Measurements from ENCODE around the gene GABRB3.
"Not testable (repeated sequence)": the region's sequence is repeated elsewhere in the genome, so short reads cannot be mapped to it uniquely, and the experiment has no call there.

GABRB3 gene

DNA sequence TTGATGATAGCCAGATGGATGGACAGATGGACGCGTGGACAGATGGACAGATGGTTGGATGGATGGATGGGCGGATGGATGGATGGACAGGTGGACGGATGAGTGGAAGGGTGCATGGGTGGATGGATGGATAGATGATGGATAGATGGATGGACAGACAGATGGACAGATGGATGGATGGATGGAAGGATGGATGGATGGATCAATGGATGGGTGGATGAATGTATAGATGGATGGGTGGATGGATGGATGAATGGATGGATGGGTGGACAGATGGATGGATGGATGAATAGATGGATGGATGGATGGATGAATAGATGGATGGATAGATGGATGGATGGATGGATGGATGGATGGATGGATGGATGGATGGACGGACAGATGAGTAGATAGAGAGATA is 40.9 kb downstream of the GABRB3 start:
- DNase-seq, result no peak

DNA sequence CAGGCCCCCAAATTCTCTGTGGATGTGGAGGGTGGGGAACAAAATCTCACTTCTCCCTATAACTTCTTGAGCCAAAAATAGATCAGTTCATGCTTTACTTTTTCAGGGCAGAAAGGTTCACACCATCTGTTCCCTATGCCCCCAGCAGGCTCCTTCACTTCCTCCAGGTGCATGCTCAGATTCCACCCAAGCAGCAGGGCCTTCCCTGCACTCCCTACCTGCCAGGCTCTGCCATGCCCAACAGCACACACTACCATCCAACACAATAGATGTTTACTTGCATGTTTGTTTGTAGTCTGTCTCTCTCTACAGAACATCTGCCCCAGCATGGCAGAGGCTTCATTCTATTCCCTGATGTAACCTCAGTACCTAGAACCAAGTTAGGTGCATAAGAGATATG is 43.3 kb downstream of the GABRB3 start:
- DNase-seq, result no peak

DNA sequence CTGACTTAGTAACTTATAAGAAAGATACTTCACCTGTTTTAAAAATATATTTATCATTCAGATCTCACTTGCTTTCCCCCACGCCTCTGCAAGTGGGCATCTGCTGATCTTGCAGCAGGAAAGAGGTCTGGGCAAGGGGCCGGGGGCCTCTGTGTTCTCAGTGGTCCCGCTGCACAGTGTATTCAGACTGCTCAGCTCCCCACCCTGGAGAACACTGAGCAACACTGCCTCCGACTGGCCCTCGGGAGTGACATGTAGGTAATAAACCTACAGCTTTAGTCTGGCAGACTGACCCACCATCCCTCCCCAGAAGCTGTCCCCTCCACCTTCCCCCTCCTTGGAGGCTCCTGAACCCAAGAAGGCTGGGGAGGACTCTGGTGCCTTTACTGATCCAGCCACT is 43.8 kb downstream of the GABRB3 start:
- no peak for DNase-seq

DNA sequence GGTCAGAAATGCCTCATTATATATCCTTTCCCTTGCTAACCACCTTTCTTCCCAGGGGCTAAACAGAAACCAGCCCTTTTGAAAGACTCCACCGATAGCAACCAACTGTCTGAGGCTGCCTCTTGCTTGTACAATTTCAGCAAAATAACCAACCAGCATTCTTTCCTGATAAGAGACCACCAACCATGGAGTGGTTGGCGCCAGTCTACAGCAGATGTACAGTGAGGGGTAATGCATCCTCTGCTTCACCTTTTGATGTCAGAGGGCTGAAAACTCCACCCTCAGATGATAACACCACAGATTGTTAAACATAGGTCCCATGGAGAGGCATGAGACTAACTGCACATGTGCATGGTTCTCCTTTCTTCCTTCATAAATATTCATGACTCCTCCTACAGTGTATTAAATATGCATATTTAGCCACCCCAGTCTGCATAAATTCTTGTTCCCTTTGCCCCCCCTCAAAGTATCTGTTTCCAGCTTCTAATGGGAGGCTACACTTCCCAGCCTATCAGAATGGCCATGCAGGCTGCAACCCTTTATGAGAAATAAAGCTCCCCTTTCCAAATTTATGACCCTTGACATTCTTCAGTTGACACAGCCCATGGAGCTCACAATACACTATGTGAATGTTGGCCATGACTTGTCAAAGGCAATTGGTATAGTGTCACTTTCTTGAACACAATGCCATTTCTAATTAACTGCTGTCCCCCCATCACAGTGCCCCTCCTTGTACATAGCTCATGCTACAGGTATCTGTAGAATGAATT is 48.3 kb downstream of the GABRB3 start:
- no peak for DNase-seq

DNA sequence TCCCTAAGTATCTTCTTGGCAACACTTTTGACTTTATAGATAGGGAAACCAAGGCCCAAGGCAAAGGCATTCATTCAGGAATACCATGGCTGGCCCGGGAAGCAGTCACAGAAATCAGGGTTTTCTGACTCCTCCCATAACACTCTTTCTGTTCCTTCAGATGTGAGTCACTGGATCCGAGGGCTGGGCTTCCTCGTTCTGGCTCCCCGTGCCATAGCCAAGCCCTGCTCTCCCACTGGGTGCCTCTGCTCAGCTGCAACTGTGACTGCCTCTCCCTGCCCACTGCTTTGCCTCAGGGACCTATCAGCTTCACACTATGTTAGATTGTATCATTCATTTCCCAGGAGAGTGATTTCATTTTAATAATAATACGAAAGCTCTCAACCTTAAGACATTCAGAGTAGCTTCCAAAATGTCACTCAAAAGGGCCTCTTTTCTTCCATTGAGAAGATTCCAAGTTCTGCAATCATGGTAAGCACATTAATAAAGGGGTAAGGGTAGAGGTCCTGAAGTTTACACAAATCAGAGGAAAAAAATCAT is 50.2 kb downstream of the GABRB3 start:
- no peak for DNase-seq

DNA sequence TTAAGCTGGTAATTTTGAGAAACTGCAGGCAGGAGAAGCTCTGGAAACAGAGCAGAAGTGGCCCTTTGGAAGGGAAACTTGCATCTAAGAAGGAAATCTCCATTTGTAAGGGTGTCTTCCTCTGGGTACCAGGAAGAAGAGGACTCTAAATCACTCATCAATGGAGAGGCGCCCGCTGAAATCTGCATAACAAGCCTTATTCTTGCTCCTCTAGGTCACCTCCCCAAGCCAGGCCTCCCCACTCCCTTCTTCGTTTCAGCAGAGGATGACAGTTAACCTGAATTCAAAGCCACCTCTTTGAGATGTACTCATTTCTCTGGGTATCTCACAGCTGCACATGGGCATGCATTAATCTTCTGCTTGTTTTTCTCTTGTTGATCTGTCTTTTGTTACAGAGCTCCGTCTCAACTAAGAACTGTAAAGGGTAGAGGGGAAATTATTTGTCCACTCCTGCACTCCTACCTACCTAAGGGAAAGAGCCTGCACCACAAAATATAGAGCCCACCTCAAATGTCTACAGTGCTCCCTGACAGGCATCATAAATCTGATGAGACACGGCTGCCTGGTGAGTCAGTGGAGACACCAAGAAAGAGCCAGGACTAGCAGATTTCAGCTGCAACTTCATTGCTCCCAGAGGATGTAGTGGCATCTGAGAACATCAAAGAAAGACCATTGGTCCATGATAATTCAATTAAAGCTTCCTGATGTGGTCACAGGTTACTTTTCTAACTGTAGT is 51.5 kb downstream of the GABRB3 start:
- no peak for DNase-seq

DNA sequence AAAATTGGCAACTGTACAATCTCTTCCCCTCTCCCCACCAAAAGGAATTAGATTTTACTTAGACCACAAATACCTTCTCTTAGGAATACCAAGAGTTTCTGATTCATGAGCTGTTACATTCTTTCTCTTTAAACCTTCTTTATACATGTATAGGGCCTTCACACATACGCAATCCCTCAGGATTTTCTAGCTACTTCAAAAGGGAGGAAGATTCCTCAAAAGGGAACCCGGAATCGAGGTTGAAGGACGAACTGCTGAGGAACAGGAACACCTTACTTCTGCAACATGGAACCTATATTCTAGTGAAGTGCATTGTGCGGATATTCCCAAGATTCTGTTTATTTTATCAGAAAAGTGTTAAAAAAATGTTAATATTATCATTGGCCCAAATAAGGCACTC is 52.3 kb downstream of the GABRB3 start:
- no peak for DNase-seq

DNA sequence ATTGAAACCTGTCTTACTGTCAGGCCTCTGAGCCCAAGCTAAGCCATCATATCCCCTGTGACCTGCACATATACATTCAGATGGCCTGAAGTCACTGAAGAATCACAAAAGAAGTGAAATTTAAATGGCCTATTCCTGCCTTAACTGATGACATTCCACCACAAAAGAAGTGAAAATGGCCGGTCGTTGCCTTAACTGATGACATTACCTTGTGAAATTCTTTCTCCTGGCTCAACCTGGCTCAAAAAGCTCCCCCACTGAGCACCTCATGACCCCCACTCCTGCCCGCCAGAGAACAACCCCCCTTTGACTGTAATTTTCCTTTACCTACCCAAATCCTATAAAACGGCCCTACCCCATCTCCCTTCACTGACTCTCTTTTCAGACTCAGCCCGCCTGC is 53.0 kb downstream of the GABRB3 start:
- DNase-seq, result not testable (repeated sequence)

DNA sequence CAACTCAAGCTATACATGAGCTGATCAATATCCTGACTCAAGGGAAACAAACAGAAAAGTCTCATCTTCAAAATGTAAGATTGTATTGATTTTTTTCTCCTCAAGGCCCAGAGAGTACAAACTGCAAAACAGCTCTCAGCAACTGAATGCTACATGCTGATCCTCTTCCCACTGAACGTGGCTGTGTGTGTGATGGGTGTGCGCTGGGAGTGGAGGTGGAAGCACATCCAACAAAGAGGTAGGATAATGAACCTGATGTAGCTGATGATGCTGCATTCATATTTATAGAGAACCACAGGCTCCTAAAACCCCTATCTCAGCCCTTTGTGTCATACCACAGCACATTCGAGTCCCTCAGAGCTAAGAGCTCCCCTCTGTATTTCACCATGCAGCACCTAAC is 56.8 kb downstream of the GABRB3 start:
- no peak for DNase-seq

DNA sequence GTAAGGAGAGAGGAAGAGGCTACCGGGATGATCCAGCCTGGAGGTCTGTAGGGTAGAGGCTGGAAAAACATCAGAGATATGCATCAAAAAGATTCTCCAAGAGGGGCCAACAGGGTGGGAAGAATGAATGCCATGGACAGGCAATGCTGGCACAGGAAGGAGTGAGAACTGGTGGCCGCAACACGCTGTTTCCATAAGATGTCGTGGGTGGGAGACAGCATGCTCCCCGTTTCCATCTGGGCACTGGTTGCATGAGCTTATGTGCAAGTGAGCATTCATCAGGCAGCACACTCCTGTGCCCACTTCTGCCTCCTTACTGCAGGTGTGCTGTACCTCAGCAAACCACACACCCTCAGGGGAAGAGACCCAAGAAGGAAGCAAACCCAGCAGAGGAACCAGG is 59.4 kb downstream of the GABRB3 start:
- DNase-seq, result no peak

DNA sequence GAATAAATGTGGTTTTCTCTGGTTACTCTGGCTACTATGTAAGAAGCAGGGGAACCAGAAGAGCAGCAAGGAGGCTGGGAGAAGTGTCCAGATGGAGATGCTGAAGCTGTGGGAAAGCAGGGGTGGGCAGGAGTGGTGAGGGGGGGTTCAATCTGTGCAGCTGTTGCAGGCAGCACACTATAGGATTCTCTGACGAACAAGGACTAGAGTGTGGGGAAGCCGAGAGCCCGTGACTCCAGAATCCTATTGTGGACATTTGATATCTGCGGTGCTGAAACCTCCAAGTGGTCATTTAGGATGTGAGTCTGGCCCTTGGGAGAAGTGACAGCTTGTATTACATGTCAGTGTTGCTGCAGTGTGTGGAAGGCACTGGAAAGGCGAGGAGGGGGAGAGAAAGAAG is 60.5 kb downstream of the GABRB3 start:
- DNase-seq, result no peak

DNA sequence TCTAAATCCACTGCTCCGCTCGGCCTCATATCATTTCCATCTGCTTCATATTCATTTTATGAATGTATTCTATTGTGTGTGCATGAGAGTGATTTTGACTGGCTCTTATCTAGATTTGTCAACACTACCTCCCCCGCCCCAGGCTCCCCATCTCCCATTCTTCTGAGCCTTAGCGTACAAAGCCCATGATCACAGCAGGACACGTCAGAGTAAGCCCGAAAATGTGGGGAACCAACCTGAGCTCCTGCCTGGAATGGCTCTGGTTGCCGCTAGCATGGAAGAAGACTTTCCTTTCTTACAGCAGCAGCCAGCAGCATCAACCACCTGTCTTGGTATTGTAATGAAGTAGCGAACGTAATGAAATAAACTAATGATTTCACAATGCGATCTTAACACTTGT is 61.4 kb downstream of the GABRB3 start:
- no peak for DNase-seq

DNA sequence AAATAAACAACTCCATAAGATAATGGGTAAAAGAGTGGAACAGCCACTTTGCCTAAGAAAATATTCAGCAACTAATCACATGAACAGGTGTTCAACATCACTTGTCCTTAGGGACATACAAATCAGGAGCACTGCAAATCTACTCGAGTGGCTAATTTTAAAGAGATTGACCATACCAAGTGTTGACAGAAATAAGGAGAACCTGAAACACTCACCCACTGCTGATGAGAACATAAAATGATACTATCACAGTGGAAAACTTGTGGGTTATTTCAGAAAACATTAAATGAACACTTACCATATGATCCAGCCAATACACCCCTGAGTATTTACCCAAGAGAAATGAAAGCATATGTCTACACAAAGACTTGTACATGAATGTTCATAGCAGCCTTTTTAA is 70.5 kb downstream of the GABRB3 start:
- no peak for DNase-seq

DNA sequence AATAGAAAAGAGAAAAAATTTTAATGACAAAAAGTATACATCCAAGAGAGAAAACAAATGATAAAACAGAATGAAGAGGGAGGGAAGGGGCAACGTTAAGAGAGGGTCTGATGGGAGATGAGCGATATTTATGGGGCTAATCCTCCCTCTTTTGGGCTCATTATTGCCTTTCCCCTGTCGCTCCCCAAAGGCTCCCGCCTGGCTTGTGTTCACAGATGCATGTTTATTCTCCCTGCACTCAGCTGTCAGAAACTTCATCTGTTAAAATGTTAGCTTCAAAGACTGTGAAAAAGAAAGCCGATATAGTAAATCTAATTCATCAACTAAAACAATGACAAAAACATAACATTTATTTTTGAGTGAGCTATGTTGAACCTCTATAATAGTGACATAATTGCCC is 74.3 kb downstream of the GABRB3 start:
- DNase-seq, result no peak

DNA sequence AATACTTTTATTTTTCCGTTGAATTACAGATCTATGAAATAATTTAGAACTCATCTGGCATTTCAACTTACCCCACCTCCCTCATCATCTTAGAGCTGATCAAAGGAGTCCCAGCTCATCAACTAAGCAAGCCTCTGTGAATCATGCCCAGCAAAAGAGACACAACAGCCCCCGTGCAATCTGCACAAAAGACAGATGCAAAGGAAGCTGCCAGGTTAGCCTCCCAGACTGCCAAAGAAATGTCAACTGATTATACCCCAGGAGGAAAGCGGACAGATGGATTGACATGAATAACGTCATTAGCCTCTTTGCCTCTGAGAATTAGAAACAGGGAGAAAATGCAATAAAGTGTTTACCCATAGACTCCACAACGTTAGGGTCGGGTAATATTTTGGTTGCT is 75.0 kb downstream of the GABRB3 start:
- peak; percentile 71 for DNase-seq

DNA sequence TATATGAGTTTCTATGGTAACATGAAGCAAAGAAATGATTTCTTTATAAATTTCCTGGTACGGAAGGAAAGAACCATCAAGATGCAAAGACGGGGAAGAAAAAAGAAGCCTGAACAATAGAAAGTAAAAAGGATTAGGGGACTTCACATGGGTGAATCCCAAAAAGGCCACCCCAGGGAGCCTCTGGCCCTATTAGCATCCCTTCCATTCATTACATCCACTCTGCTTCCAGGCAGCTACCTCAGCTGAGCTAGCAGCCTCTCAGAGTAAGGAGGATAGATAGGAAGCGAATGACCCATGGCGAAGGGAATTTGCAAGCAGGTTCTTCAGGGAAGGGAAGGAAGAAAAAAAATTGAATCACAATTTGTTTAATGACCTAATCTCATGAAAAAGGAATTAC is 81.6 kb downstream of the GABRB3 start:
- DNase-seq, result no peak

DNA sequence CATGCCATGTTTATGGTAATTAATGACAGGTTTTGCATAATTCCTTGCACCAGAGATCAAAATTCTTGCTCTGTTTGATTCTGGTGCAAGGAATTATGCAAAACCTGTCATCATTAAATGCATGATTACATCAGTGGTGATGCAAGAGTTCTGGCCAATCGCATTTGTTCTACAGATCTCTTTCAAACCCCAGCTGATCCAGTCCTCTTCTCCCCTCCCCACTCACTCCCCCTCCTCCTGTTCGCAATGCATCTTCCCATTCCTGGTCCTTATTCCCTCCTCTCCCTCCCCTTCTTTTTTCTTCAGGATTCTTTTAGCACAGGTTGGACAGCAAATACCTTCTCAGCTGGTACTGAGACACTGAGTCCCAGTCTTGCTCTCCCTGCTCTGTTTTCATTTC is 82.1 kb downstream of the GABRB3 start:
- DNase-seq, result no peak

DNA sequence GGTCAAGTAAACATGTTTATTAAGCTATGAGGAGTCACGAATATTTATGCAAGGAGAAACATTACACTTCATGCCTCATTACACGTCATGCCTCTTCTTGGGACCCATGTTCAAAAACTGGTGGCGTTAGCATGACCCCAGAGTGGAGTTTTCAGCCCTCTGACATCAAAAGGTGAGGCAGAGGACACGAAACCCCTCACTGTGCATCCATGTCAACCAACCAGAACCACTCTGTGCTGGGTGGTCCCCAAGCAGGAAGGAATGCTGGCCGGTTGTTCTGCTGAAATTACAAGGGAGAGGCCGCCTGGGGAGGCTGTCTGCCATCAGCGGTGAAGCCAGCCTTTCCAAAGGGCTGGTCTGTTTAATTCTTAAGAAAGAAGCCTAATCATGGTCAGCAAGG is 83.4 kb downstream of the GABRB3 start:
- no peak for DNase-seq

DNA sequence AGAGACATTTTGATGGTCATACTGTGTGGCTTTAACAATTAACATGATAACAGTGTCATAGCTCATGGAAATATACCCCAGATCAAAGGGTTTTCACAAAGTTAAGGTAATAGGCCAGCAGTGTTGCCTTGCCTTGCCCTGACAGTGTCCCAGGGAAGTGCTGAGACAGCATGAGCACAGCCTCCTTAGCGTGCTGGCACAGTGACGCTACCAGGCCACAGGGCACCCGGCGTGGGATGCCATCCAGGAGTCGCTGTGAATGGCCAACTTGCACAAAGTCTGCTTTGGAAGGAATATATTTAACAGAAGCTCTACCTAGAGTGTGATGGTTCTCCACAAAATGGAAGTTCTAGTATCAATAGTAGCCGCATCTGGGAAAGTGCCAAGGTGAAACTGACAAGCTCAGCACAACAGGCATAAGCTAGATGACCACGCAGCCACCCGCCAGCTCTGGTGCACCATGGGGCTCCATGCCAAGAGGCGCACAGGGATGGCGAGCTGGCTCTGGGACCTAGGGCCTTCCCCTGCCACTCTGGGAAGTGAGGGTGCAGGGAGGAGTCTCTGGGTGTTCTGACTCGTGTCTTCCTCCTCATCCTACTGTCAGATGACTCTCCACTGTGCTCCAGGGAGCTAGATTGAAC is 86.2 kb downstream of the GABRB3 start:
- no peak for DNase-seq

DNA sequence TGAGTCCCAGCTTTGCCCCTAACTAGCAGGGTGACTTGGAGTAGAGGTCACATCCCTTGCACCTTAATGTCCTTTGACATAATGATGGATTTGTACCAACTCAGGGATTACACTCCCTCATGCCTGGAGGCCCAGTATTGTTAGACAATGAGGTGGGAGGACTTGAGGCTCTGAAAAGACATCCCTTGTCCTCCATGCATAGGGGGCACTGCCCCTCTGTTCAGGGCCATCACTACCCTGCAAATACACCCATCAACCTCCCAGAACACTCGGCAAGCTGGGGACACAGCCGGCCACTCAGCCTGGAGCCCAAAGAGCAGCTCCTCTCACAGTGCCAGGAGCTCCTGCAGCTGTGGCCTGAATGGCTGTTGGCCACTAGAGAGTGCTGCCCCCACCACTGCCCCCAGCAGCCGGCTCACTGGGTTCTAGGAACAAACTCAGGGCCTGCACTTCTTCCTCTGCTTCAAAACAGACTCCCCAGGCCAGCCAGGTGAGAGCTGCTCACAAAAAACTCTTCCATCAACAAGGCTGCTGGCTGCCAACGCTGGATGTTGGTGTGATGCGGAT is 90.2 kb downstream of the GABRB3 start:
- no peak for DNase-seq

DNA sequence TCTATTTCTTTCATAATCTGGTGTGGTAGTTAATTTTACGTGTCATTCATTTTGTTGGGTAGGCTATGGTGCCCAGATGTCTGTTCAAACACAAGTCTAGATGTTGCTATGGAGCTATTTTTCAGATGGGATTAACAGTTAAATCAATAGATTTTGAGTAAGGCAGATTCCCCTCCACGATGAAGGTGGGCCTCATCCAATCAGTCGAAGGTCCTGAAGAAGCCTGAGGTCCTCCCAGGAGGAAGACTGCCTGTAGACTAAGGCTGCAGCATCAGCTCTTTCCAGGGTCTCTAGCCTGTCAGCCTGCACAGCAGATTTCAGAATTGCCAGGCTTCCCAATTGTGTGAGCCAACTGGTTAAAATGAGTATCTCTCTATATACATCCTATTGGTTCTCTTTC is 92.9 kb downstream of the GABRB3 start:
- DNase-seq, result no peak

DNA sequence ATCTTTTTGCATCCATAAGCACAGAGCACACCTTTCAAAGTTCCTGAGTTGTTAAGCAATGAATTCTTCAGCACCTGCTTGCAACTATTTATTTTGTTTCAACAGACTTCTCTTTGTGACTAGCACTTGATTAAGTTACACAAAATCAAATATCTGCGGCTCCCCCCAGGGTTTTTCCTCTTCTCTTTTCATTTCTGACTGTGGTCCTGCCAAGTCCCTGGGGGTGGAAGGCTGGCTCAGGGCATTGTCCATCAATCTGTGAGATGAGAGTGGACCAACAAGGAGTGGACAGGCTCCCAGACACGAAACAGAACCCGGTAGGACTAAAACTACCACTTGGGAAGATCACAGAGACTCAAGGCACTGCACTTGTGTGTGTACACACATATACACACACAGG is 96.8 kb downstream of the GABRB3 start:
- DNase-seq, result no peak

DNA sequence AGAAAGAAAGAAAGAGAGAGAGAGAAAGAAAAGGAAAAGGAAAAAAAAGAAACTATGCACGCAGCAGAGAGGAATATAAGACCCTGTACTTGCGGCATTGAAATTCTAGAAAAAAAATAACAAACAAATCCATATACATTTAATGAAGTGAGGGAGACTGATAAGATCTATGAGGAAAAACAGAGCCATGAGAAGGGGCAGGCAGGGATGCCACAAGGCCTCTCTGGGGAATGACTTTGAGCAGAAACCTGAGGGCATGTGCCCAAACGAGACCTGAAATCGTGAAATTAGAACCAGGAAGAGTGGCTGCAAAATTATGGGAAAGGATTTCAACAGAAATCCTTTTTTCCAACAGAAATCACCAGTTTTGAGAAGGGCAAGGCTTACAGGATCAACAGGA is 98.4 kb downstream of the GABRB3 start:
- no peak for DNase-seq

DNA sequence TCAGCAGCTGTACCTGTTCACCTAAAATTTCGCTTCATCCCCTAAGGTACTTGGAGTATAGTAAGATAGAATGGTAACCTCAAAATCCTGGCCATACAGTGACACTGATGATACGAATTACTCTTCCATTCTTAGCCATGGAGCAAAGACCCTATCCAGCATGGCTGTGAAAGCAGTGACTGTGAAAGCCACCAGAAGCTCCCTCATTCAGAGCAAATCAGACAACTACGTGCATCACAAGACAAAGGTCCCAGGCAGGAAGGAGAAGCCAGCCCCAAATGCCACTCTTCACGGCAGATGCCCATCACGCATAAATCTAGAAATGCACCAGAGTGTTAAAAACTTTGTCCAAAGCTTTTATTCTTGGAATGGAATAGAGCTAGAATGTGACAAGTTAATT is 99.4 kb downstream of the GABRB3 start:
- DNase-seq, result no peak
